Measurements from ENCODE around the gene TMEM203. TPM values are rescaled to one million over a fixed set of nuclear protein-coding genes. Genes with fewer than 3 reads are reported as not detected.

TMEM203 gene
- total and polyA plus RNA-seq, 2 of the 13 experiments (the other 11 are each of a cell fraction or from before 2014, with no cell fraction given): 23.4 to 36.7 TPM

DNA sequence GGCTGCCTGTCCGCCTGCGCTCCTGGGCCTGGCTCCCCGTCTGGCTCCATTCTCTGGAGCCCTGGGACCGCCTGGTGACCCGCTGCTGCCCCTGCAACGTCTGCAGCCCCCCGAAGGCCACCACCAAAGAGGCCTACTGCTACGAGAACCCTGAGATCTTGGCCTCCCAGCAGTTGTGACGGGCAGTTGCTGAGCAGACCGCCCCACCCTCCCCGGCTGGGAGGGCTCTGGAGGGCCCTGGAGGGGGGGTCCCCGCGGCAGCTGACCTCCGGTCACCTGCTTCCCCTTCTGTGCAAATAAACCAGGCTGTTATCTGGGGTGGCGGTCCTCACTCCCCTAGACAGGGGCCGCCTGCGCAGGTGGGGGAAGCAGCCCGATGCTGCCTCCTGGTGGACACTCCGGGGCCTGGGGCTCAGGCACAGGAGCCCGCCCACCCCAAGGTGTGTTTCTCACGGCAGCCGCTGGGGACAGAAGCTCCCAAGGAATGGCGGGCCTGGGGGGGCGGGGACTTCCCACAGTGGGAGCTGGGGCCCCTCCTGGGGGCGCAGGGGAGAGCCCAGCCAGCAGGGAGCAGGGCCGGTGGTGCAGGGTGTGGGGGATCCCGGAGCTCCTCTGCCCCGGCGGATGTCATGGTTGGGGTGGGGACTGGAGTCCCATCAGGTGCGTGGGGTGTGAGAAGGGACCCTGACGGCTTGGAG, 30.9 kb upstream of the TMEM203 start (continued):
- TF ChIP-seq, protein P1, sequence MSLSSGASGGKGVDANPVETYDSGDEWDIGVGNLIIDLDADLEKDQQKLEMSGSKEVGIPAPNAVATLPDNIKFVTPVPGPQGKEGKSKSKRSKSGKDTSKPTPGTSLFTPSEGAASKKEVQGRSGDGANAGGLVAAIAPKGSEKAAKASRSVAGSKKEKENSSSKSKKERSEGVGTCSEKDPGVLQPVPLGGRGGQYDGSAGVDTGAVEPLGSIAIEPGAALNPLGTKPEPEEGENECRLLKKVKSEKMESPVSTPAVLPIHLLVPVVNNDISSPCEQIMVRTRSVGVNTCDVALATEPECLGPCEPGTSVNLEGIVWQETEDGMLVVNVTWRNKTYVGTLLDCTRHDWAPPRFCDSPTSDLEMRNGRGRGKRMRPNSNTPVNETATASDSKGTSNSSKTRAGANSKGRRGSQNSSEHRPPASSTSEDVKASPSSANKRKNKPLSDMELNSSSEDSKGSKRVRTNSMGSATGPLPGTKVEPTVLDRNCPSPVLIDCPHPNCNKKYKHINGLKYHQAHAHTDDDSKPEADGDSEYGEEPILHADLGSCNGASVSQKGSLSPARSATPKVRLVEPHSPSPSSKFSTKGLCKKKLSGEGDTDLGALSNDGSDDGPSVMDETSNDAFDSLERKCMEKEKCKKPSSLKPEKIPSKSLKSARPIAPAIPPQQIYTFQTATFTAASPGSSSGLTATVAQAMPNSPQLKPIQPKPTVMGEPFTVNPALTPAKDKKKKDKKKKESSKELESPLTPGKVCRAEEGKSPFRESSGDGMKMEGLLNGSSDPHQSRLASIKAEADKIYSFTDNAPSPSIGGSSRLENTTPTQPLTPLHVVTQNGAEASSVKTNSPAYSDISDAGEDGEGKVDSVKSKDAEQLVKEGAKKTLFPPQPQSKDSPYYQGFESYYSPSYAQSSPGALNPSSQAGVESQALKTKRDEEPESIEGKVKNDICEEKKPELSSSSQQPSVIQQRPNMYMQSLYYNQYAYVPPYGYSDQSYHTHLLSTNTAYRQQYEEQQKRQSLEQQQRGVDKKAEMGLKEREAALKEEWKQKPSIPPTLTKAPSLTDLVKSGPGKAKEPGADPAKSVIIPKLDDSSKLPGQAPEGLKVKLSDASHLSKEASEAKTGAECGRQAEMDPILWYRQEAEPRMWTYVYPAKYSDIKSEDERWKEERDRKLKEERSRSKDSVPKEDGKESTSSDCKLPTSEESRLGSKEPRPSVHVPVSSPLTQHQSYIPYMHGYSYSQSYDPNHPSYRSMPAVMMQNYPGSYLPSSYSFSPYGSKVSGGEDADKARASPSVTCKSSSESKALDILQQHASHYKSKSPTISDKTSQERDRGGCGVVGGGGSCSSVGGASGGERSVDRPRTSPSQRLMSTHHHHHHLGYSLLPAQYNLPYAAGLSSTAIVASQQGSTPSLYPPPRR (CRISPR knock-in tag; IDR thresholded peaks at IDR 0.05; ENCODE audit: borderline replicate concordance): peak; percentile 69
- TF ChIP-seq, protein P2, sequence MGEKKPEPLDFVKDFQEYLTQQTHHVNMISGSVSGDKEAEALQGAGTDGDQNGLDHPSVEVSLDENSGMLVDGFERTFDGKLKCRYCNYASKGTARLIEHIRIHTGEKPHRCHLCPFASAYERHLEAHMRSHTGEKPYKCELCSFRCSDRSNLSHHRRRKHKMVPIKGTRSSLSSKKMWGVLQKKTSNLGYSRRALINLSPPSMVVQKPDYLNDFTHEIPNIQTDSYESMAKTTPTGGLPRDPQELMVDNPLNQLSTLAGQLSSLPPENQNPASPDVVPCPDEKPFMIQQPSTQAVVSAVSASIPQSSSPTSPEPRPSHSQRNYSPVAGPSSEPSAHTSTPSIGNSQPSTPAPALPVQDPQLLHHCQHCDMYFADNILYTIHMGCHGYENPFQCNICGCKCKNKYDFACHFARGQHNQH (CRISPR knock-in tag; IDR thresholded peaks at IDR 0.05): 0 out of 2 replicates have a peak, but pooled peaks have one; percentile 44
- TF ChIP-seq ZBTB20 (CRISPR knock-in tag; IDR thresholded peaks at IDR 0.05; ENCODE audit: borderline replicate concordance, low read depth) (peak; percentile 75; the same call in 1 of the 2 replicates), TP53 (CRISPR knock-in tag; conservative IDR thresholded peaks at IDR 0.05) (0 out of 2 replicates have a peak, but pooled peaks have one; percentile 45), PITX1 (CRISPR knock-in tag; IDR thresholded peaks at IDR 0.05) (peak; percentile 46), ZNF33B (CRISPR knock-in tag; IDR thresholded peaks at IDR 0.05) (no peak; the same call in 1 of the 2 replicates), ARNT (IDR thresholded peaks at IDR 0.05) (no peak), ZNF816 (CRISPR knock-in tag; IDR thresholded peaks at IDR 0.05; ENCODE audit: borderline replicate concordance) (peak; percentile 29; the same call in 1 of the 2 replicates), ZNF839 (CRISPR knock-in tag; IDR thresholded peaks at IDR 0.05; ENCODE audit: borderline replicate concordance) (peak; percentile 22; the same call in 1 of the 2 replicates), SALL2 (CRISPR knock-in tag; IDR thresholded peaks at IDR 0.05) (peak; percentile 19; the same call in 1 of the 2 replicates), AGO2 (optimal IDR thresholded peaks at IDR 0.05; ENCODE audit: low read depth, low read length) (peak; percentile 29), NFE2L1 (CRISPR knock-in tag; IDR thresholded peaks at IDR 0.05; ENCODE audit: borderline replicate concordance) (no peak), ZSCAN21 (CRISPR knock-in tag; IDR thresholded peaks at IDR 0.05; ENCODE audit: borderline replicate concordance) (peak; percentile 11; the same call in 1 of the 2 replicates)
- TF ChIP-seq, protein P3, sequence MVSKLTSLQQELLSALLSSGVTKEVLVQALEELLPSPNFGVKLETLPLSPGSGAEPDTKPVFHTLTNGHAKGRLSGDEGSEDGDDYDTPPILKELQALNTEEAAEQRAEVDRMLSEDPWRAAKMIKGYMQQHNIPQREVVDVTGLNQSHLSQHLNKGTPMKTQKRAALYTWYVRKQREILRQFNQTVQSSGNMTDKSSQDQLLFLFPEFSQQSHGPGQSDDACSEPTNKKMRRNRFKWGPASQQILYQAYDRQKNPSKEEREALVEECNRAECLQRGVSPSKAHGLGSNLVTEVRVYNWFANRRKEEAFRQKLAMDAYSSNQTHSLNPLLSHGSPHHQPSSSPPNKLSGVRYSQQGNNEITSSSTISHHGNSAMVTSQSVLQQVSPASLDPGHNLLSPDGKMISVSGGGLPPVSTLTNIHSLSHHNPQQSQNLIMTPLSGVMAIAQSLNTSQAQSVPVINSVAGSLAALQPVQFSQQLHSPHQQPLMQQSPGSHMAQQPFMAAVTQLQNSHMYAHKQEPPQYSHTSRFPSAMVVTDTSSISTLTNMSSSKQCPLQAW (CRISPR knock-in tag; IDR thresholded peaks at IDR 0.05): peak; percentile 95
- TF ChIP-seq, protein P4, sequence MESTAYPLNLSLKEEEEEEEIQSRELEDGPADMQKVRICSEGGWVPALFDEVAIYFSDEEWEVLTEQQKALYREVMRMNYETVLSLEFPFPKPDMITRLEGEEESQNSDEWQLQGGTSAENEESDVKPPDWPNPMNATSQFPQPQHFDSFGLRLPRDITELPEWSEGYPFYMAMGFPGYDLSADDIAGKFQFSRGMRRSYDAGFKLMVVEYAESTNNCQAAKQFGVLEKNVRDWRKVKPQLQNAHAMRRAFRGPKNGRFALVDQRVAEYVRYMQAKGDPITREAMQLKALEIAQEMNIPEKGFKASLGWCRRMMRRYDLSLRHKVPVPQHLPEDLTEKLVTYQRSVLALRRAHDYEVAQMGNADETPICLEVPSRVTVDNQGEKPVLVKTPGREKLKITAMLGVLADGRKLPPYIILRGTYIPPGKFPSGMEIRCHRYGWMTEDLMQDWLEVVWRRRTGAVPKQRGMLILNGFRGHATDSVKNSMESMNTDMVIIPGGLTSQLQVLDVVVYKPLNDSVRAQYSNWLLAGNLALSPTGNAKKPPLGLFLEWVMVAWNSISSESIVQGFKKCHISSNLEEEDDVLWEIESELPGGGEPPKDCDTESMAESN (CRISPR knock-in tag; conservative IDR thresholded peaks at IDR 0.05): peak; percentile 79; the same call in 1 of the 2 replicates
- TF ChIP-seq, protein P5, sequence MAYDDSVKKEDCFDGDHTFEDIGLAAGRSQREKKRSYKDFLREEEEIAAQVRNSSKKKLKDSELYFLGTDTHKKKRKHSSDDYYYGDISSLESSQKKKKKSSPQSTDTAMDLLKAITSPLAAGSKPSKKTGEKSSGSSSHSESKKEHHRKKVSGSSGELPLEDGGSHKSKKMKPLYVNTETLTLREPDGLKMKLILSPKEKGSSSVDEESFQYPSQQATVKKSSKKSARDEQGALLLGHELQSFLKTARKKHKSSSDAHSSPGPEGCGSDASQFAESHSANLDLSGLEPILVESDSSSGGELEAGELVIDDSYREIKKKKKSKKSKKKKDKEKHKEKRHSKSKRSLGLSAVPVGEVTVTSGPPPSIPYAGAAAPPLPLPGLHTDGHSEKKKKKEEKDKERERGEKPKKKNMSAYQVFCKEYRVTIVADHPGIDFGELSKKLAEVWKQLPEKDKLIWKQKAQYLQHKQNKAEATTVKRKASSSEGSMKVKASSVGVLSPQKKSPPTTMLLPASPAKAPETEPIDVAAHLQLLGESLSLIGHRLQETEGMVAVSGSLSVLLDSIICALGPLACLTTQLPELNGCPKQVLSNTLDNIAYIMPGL (CRISPR knock-in tag; IDR thresholded peaks at IDR 0.05; ENCODE audit: borderline replicate concordance in 1 of 2, low read depth in 1 of 2): peak; percentile 97 to 98
